OCI-LY1 (cell line): ENCODE data around the gene URAD.

ENCODE experiments used
- H2AFZ ChIP-seq: fragments of 200-600 bp; sonication (generic), shearing (Covaris generic); 2 replicates; pipeline ENCODE4 v1.6.0; 2014; ENCODE audit warnings: antibody characterized with exemption, mild to moderate bottlenecking, low read length
- H3F3A ChIP-seq: fragments of 200-600 bp; sonication (generic), shearing (Covaris generic); 2 replicates; pipeline ENCODE4 v1.6.0; 2014; ENCODE audit warnings: mild to moderate bottlenecking, antibody characterized with exemption, low read length, moderate library complexity; ENCODE audit not compliant: insufficient read depth
- H3K27ac ChIP-seq: fragments of 200-600 bp; sonication (generic); 2 replicates; pipeline ENCODE4 v1.5.1; 2014; ENCODE audit warnings: low read length, mixed run types, mild to moderate bottlenecking, low read depth; ENCODE audit not compliant: poor library complexity, severe bottlenecking
- H3K27me3 ChIP-seq: fragments of 200-600 bp; sonication (generic); 2 replicates; pipeline ENCODE4 v1.6.0; 2014; ENCODE audit warnings: antibody characterized with exemption, mild to moderate bottlenecking, low read length, moderate library complexity; ENCODE audit not compliant: insufficient read depth
- H3K36me3 ChIP-seq: fragments of 200-600 bp; sonication (generic); 2 replicates; pipeline ENCODE4 v1.6.1; 2014; ENCODE audit warnings: mild to moderate bottlenecking, antibody characterized with exemption, low read length, moderate library complexity, mixed read lengths; ENCODE audit not compliant: insufficient read depth
- H3K4me1 ChIP-seq: fragments of 200-600 bp; sonication (generic); 2 replicates; pipeline ENCODE4 v1.5.1; 2014; ENCODE audit warnings: mild to moderate bottlenecking, low read length, moderate library complexity; ENCODE audit not compliant: insufficient read depth, severe bottlenecking
- H3K4me2 ChIP-seq: fragments of 200-600 bp; sonication (generic), shearing (Covaris generic); 2 replicates; pipeline ENCODE4 v1.6.1; 2014; ENCODE audit warnings: low read length
- H3K4me3 ChIP-seq: fragments of 200-600 bp; sonication (generic); 2 replicates; pipeline ENCODE4 v1.5.1; 2014; ENCODE audit warnings: low read length, low read depth, mild to moderate bottlenecking, mixed read lengths; ENCODE audit not compliant: poor library complexity, severe bottlenecking
- H3K79me2 ChIP-seq: fragments of 200-600 bp; shearing (Covaris generic); 2 replicates; pipeline ENCODE4 v1.6.1; 2016; ENCODE audit warnings: mixed run types, low read length, mixed read lengths; ENCODE audit not compliant: insufficient read depth
- H3K9ac ChIP-seq: fragments of 200-600 bp; sonication (generic), shearing (Covaris generic); 2 replicates; pipeline ENCODE4 v1.6.1; 2014; ENCODE audit warnings: mild to moderate bottlenecking, low read length, mixed read lengths
- H3K9me2 ChIP-seq: fragments of 200-600 bp; sonication (generic), shearing (Covaris generic); 2 replicates; pipeline ENCODE4 v1.6.1; 2014; ENCODE audit warnings: low read depth, mild to moderate bottlenecking, low read length, mixed read lengths
- H3K9me3 ChIP-seq: fragments of 200-600 bp; shearing (Covaris generic); 2 replicates; pipeline ENCODE4 v1.6.1; 2014; ENCODE audit warnings: low read length, mixed read lengths
- H4K20me1 ChIP-seq: fragments of 200-600 bp; sonication (generic), shearing (Covaris generic); 2 replicates; pipeline ENCODE4 v1.6.0; 2016; ENCODE audit warnings: mild to moderate bottlenecking, low read length; ENCODE audit not compliant: insufficient read depth
- EZH2 ChIP-seq: fragments of 200-600 bp; sonication (generic), shearing (Covaris generic); IDR thresholded peaks from 2 replicates; pipeline ENCODE4 v1.8.0; 2017; ENCODE audit warnings: borderline replicate concordance, mixed run types, mild to moderate bottlenecking, antibody characterized with exemption, low read length, moderate library complexity, mixed read lengths
- TF ChIP-seq, protein P1 (sequence below): fragments of 200-600 bp; sonication (generic), shearing (Covaris generic); IDR thresholded peaks from 2 replicates; pipeline ENCODE4 v1.5.1; 2017; ENCODE audit warnings: mild to moderate bottlenecking, antibody characterized with exemption, low read length, moderate library complexity, mixed read lengths

Gene URAD

DNA sequence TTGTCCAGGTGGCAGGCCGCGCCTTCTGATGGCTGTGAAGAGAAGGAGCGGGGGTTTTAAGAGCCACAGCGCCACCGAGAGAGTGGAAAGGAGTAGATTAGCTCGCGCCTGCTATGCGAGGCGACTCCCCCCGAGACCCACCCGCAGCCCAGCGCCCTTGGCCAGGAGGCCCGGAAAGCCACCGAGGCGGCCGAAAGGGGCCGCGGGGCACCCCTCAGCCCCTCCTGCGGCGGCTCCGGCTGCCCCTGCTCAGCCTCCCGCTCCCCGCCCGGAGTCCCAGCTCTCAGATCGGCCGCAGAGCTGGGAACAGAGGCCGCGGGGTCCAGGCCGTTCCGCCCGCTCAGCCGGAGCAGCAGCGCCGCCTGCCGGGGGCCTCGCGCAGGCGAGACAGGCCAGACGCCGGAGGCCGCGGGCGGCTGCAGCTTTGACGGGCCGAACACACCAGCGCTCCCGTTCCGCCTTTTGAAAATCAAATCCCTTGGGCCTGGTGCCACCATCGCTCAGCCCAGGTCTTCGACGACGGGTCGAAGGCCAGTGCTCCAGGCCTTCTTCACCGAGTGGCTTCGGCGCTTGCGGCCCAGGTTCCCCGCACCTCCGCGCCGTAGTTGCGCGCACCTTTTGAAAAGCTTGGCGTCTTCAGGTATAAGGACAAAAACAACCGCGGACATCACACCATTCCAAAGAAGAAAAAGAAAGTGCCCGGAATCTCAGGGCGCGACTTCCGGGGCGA, 34.7 kb downstream of the URAD start:
- H3K36me3 ChIP-seq = no peaks in the 10 kb centered on the region
- H3K4me3 ChIP-seq = peak overlapping the region; percentile 55
- H3K27ac ChIP-seq = no peak overlapping the region
- H3K9me2 ChIP-seq = no peaks in the 10 kb centered on the region
- peak overlapping the region; percentile 72 for H3K4me2 ChIP-seq
- H3K9me3 ChIP-seq = no peaks in the 10 kb centered on the region
- H4K20me1 ChIP-seq = no peaks in the 10 kb centered on the region
- no peak for TF ChIP-seq EZH2
- TF ChIP-seq, protein P1, sequence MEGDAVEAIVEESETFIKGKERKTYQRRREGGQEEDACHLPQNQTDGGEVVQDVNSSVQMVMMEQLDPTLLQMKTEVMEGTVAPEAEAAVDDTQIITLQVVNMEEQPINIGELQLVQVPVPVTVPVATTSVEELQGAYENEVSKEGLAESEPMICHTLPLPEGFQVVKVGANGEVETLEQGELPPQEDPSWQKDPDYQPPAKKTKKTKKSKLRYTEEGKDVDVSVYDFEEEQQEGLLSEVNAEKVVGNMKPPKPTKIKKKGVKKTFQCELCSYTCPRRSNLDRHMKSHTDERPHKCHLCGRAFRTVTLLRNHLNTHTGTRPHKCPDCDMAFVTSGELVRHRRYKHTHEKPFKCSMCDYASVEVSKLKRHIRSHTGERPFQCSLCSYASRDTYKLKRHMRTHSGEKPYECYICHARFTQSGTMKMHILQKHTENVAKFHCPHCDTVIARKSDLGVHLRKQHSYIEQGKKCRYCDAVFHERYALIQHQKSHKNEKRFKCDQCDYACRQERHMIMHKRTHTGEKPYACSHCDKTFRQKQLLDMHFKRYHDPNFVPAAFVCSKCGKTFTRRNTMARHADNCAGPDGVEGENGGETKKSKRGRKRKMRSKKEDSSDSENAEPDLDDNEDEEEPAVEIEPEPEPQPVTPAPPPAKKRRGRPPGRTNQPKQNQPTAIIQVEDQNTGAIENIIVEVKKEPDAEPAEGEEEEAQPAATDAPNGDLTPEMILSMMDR = peak; percentile 73
- H3K27me3 ChIP-seq = no peaks in the 10 kb centered on the region
- H3F3A ChIP-seq = no peaks in the 10 kb centered on the region
- 0 out of 2 replicates have a peak overlapping the region, but pooled peaks have one; percentile 50 for H2AFZ ChIP-seq
- no peaks in the 10 kb centered on the region for H3K79me2 ChIP-seq
- H3K4me1 ChIP-seq = peaks cover 7% of the 10 kb centered on the region
- H3K9ac ChIP-seq = peak overlapping the region; percentile 49; the same call in 1 of the 2 replicates

DNA sequence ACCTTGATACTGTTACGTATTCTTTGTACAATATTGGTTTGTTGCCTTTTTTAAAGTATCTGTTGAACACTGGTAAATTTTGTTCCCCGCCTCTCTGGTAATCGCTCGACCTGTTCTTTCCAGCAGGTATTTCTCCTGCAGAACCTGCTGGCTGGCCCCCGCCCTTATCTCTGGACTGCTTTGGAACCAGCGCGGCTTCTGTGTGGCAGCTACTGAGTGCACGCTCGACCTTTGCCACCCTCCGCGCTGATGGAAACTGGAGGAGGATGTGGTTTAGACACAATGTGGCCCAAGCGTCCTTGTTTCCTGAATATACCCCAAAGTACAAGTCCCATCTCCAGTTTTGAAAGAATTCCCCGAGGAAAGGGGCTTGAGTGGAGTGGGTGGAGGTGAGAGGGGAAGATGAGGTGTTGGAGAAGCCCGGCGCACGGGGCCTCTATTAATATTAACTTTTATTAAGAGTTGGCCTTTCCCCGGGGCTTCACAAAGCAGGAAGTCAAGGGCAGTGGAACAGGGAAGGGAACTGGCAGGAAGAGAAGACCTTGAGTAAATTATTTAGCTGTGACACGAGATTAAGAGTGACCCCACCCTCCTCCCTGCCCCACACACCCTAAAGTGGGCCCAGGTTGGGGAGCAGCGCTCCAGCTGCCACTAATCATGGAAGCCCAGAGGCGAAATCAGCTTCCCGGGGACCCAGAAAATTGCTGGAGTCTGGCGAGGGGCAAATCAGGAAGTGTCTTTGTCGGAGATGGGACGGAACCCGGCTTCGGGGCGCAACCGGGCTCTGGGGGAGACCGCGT, 35.4 kb downstream of the URAD start:
- Histone ChIP-seq H4K20me1 (no peaks in the 10 kb centered on the region), H3K27me3 (no peaks in the 10 kb centered on the region), H3K4me1 (peaks cover 7% of the 10 kb centered on the region), H3K36me3 (no peaks in the 10 kb centered on the region), H3K4me2 (peak overlapping the region; percentile 72), H3K4me3 (peak overlapping the region; percentile 55), H3K9ac (no peak overlapping the region), H3K9me2 (no peaks in the 10 kb centered on the region), H2AFZ (0 out of 2 replicates have a peak overlapping the region, but pooled peaks have one; percentile 50), H3K9me3 (no peaks in the 10 kb centered on the region), H3K27ac (no peak overlapping the region), H3K79me2 (no peaks in the 10 kb centered on the region), H3F3A (no peaks in the 10 kb centered on the region)
- TF ChIP-seq, protein P1 = no peak

DNA sequence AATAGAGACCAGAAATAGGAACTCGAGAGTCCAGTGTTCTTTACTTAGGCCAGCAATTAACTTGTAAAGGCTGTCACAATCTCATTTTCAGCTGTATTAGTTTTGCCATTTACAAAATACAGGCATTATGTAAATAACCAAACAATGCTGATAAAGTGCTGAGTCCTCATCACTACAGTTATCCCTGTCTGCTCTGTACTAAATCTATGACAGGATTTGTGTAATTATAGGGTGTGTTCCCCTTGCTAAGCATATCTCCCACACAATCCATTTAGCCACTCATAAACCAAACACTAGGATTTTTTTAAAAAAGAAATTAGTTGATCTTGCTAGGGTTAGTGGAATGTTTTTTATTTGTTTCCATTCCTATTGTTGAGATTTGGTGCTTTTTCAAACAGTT, 45.5 kb downstream of the URAD start:
- TF ChIP-seq EZH2 = no peak
- TF ChIP-seq, protein P1 = no peak
- H3K27me3 ChIP-seq = no peaks in the 10 kb centered on the region
- H2AFZ ChIP-seq = no peak overlapping the region

More for the DNA sequence above, 45.5 kb downstream of the URAD start:
- no peaks in the 10 kb centered on the region for H3K4me1 ChIP-seq
- no peaks in the 10 kb centered on the region for H3K9me3 ChIP-seq
- H3K79me2 ChIP-seq = no peaks in the 10 kb centered on the region
- H3K27ac ChIP-seq = no peak overlapping the region
- H3K9me2 ChIP-seq = no peaks in the 10 kb centered on the region
- H3F3A ChIP-seq = no peaks in the 10 kb centered on the region
- no peaks in the 10 kb centered on the region for H4K20me1 ChIP-seq
- no peaks in the 10 kb centered on the region for H3K36me3 ChIP-seq
- no peak overlapping the region for H3K4me2 ChIP-seq
- H3K9ac ChIP-seq = no peak overlapping the region
- no peak overlapping the region for H3K4me3 ChIP-seq
